ENCODE results near the gene CD33. TPM values are rescaled to one million over a fixed set of nuclear protein-coding genes. Genes with fewer than 3 reads are reported as not detected.

CD33 gene
- total and polyA plus RNA-seq, 2 of the 8 experiments (the other 6 are each of a cell fraction or from before 2014, with no cell fraction given): 0.06 TPM; not detected in 1

DNA sequence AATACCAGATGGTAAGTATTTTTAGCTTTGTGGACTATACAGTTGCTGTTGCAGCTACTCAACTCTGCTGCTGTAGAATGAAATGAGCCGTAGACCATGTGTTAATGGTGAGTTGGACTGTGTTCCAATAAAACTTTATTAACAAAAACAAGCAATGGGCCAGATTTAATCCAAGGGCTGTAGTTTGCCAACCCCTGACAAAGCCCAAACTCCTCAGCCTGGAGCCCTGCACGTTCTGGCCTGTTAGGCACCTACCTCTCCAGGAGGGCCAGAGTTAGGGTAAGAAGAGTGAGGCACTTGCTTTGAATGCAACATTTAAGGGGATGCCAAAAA, 36.7 kb upstream of the CD33 start:
- no peaks in the 10 kb centered on the region for H3K79me1 ChIP-seq (ENCODE audit: low read depth, low read length)
- 75% methylated on average over 2 of the region's 2 CpGs; no CpG with 5 or more reads in 1 of the 2 experiments for WGBS, 2 experiments (ENCODE audit: extremely low coverage in 1 of 2, insufficient coverage in 1 of 2, insufficient read length in 1 of 2, insufficient replicate concordance in 2 of 2, low coverage in 1 of 2, low lambda C conversion rate in 2 of 2, missing lambda C conversion rate in 1 of 2)
- FAIRE-seq: no peak
- H3K23me2 ChIP-seq (ENCODE audit: low read depth, low read length): no peaks in the 10 kb centered on the region
- TF ChIP-seq TCF12 (IDR thresholded peaks at IDR 0.05; ENCODE audit: low read depth, low read length) (no peak), RAD21 (IDR thresholded peaks at IDR 0.05 in 1 of 2, conservative IDR thresholded peaks at IDR 0.05 in 1 of 2; ENCODE audit: low read depth in 2 of 2, low read length in 2 of 2) (no peak), KDM5A (IDR thresholded peaks at IDR 0.05; ENCODE audit: low read length) (no peak), POU5F1 (IDR thresholded peaks at IDR 0.05; ENCODE audit: low read depth, low read length) (no peak)
- H3K9ac ChIP-seq (replicated peaks in 1 of 4; ENCODE audit: extremely low read depth in 1 of 4, low read depth in 3 of 4, low read length in 3 of 4): no peak overlapping the region
- no peak overlapping the region for H3K4ac ChIP-seq (replicated peaks; ENCODE audit: insufficient read length, low read depth, low read length)
- no peak overlapping the region for H4K91ac ChIP-seq (replicated peaks; ENCODE audit: insufficient read length, low read length)
- H3K27me3 ChIP-seq (replicated peaks in 1 of 4; ENCODE audit: control insufficient read depth in 3 of 4, extremely low read depth in 1 of 4, insufficient read depth in 3 of 4, low read length in 3 of 4): peaks cover 0 to 6% (median 0%) of the 10 kb centered on the region in 4 experiments; a peak in 2 of 7 replicates
- H3K4me1 ChIP-seq (replicated peaks in 1 of 4; ENCODE audit: control insufficient read depth in 3 of 4, insufficient read depth in 4 of 4, low read length in 3 of 4): no peaks in the 10 kb centered on the region; a peak in 1 of 7 replicates
- H4K20me1 ChIP-seq (replicated peaks in 1 of 2; ENCODE audit: control insufficient read depth in 1 of 2, insufficient read depth in 2 of 2, low read length in 2 of 2): no peaks in the 10 kb centered on the region
- H3K56ac ChIP-seq (replicated peaks; ENCODE audit: insufficient read length, low read depth, low read length): no peak overlapping the region
- DNase-seq (ENCODE audit: low read depth in 1 of 2, low spot score in 2 of 2): no peak
- H2BK20ac ChIP-seq (ENCODE audit: low read length): no peak overlapping the region
- ChIA-PET POLR2A (ENCODE audit: partially characterized antibody) (no interaction called here), CTCF (ENCODE audit: partially characterized antibody) (interaction anchor here (1.4 to 2.8 kb wide), 3 partner anchors 10 to 233 kb away, joined by 3 to 14 read pairs (median 4); no protein-coding TSS in a partner anchor)
- no peak overlapping the region for H4K8ac ChIP-seq (ENCODE audit: extremely low read depth, insufficient read depth, low read length)
- H3K23ac ChIP-seq (ENCODE audit: insufficient read length): no peak overlapping the region
- H2BK120ac ChIP-seq (replicated peaks; ENCODE audit: low read depth, low read length): no peak overlapping the region
- no peak overlapping the region for H3K4me3 ChIP-seq (ENCODE audit: extremely low read depth in 1 of 4, insufficient read depth in 2 of 4, low read depth in 3 of 4, low read length in 4 of 4)
- H3K18ac ChIP-seq (ENCODE audit: extremely low read depth, low read length): no peak overlapping the region
- H3K27ac ChIP-seq (ENCODE audit: low read depth, low read length): no peak overlapping the region
- 0 out of 8 replicates have a peak, but pooled peaks cover 0 to 2% (median 0%) of the 10 kb centered on the region in 4 experiments for H3K36me3 ChIP-seq (ENCODE audit: control insufficient read depth in 2 of 4, insufficient read depth in 4 of 4, low read length in 3 of 4)
- no peaks in the 10 kb centered on the region for H3K79me2 ChIP-seq (ENCODE audit: control insufficient read depth in 1 of 2, insufficient read depth in 2 of 2, low read length in 2 of 2)
- no peaks in the 10 kb centered on the region for H3K9me3 ChIP-seq (ENCODE audit: insufficient read depth in 2 of 2, low read depth in 1 of 2, low read length in 1 of 2)
- H3K14ac ChIP-seq (ENCODE audit: insufficient read length): no peak overlapping the region
- no peak overlapping the region for H2AK5ac ChIP-seq (ENCODE audit: low read depth, low read length)
- no peak overlapping the region for H2BK15ac ChIP-seq (ENCODE audit: low read length)
- H3K4me2 ChIP-seq (ENCODE audit: insufficient read depth in 1 of 2, low read depth in 2 of 2, low read length in 2 of 2): no peak overlapping the region
- H2AFZ ChIP-seq (ENCODE audit: low read length): no peak overlapping the region
- H2BK5ac ChIP-seq (ENCODE audit: low read depth, low read length): no peak overlapping the region
- H2BK12ac ChIP-seq (ENCODE audit: low read depth, low read length): no peak overlapping the region
- no peak overlapping the region for H4K5ac ChIP-seq (ENCODE audit: insufficient read length, low read depth, low read length)
